ENCODE data around the gene DGCR2.
"Not testable (repeated sequence)": the region's sequence is repeated elsewhere in the genome, so short reads cannot be mapped to it uniquely, and the experiment has no call there.

Gene DGCR2

GRCh38 chr22:19080853-19081252 lies 41.4 kb downstream of the DGCR2 start:
- no peak for DNase-seq

DNA sequence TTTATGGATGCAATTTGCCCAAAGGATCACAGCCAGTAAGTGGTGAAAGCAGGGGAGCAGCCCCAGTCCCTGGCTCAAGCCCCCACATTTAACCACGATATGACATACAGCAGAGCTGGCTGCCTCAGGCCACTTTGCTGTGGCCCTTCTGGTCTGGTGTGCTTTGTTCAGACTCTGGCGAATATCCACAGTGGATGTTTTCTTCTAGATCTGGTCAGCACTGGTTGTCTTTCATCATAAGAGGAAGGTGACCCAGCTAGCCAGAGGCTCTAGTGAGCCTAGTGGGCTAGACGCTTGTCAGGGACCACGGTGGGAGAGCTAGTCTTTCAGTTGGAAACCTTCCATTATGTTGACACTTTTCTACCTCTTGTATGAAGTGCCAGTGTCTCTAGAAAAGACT lies 42.5 kb downstream of the DGCR2 start:
- no peak for DNase-seq

DNA sequence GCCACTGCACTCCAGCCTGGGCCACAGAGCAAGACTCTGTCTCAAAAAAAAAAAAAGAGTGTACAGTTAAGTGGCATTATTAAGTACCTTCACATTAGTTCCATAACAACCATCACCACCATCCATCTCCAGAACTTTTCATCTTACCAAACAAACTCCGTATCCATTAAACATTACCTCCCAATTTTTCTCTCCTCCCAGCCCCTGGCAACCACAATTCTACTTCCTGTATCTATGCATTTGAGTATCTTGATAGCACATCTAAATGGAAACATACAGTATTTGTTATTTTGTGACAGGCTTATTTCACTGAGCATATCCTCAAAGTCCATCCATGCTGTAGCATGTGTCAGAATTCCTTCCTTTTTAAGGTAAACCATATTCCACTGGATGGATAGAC lies 46.8 kb downstream of the DGCR2 start:
- no peak for DNase-seq

- DNase-seq, result not testable (repeated sequence)
Observed at GRCh38 chr22:19072853-19073252, 49.4 kb downstream of the DGCR2 start.

DNA sequence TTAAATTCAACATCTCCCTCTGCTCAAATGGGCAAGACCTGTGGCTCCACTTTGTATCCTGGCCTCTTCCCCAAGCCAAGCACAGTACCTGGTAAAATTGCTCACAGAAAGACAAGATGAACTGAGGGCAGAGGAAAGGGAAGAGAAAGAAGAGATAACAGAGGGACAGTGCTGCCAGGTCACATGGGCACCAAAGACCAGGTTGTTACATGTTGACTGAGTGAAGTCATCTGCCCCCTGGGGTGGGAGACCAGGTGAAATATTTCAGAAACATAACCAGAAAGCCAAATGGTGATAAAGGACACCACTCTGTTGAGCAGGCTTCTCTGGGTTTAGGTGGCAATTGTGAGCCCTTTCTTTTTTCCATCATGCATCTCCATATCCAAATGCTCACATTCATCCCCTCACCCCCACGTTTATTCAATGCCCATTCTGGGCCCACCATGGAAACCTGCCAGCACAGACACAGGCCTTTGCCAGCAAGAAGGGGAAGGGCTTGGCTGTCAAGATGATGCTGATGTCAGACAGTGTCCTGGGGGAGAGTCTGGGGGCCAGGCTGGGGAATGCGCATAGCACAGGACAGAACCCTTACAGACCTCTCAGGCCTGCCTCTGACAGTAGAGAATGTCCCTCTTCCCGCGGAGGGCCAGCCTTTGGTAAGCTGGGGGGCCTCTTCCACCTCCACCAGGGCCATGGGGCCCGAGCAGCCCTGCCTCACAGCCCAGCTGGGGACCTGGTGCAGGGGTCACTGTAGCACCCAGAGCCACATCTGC lies 51.6 kb downstream of the DGCR2 start:
- DNase-seq, result no peak

DNA sequence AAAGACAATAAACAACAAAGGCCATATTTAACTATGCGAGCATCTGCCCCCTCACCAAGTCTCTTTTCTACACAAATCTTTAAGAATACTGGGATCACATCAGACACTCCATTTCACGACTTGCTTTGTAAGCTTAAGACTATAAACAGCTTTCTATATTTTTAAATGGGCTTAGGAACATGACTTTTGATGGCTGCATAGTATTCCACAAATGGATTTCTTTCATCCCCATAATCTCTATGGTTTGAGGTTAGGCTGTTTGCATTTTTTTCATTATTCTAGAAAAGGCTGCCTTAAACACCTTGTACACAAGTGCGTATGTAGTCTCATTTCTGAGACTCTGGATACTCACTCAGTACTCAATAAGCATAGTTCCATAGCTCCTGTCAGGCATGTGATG lies 52.8 kb downstream of the DGCR2 start:
- no peak for DNase-seq

DNA sequence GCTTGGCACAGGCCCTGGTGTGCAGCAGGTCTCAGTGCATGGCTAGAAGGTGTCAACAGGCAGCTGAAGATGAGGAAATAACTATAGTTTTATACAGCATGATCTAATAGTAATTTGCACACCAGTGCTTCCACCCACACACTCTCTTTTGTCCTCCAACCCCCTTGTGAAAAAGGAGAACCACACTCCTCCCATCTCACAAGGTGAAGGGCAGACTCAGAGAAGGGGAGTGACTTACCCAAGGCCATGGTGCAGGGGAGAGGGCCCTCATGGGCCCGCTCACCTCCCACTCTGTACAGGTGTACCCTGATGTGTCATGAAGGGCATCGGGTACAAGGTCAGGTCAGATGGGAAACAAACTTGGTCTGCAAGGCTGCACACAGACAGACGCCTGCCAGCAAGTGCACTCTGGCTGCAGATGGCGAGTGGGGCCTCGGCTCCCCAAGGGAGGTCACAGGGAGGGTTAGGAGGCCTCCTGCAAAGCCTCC lies 53.4 kb downstream of the DGCR2 start:
- no peak for DNase-seq

- DNase-seq, result no peak
Observed at GRCh38 chr22:19067696-19068348, 54.4 kb downstream of the DGCR2 start.

- no peak for DNase-seq
Observed at GRCh38 chr22:19066531-19067271, 55.5 kb downstream of the DGCR2 start.

DNA sequence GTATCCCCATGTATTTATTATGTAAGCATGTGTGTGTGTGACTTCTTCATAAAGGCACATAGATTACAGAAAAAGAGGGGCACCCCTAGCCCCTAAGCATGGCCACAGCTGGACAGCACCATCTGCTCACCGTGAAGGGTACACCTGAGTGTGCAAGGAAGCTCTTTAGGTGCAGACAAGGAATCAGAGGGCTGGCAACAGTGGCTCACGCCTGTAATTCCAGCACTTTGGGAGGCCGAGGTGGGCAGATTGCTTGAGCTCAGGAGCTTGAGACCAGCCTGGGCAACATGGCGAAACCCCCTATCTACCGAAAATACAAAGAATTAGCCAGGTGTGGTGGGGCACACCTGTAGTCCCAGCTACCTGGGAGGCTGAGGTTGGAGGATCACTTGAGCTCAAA lies 56.3 kb downstream of the DGCR2 start:
- no peak for DNase-seq

DNA sequence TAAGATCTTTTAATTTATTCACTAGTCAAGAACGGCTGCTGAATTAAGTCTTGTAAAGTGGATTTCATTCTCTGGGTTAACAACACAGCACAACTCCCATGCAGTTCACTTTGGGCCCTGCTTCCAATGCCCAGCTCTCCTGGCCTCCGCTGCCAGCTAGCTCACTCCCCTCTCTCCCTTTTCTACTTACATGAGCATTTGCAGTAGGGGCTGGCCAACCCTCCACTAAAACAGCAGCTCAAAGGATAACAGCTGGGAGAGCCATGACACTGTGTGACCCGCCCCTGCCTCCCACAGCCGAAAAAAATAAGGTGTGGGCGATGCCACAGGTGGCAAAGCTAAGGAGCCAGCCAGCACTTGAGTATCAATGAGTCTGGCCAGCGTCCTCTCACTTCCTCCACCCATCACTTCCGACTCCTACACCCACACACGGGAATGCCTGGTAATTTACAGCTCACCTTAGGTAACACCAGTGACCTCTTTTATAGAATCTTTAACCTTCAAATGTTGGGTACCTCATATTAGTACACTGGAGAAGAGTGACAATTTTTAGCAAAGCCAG lies 56.8 kb downstream of the DGCR2 start:
- no peak for DNase-seq

DNA sequence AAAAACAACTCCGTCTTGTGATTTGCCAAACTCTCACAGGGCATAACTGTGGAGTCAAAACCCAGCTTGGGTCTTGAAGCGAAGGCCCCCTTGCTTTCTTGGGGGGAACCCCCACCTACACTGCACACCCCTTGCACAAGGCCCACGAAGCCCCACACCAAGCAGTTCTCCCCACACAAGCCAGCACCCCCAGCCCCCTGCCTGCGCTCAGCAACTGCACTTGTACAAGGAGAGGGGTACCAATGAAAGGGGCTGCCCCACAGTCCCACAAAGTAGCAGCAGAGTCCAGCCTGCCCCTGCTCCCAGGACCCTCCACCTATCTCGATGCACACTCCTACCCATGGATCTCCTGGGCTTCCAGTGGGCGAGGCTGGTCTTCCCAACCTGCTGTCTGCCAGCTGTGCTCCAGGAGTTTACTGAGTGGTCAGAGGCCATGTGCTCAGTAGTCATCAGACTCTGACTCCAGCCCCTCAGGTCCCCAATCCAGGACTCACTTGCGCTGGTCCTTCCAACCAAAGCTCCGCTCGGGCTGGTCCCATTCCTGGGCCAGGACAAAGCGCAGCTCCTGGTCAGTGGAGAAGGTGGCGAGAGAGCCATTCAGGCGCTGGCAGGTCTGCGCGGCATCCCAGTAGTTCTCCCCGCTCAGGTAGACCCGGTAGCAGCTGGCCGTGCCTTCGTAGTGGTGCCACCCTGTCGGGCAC lies 57.7 kb downstream of the DGCR2 start:
- no peak for DNase-seq

- DNase-seq, result no peak
Observed at GRCh38 chr22:19063581-19064353, 58.4 kb downstream of the DGCR2 start.

GRCh38 chr22:19062943-19063308 lies 59.3 kb downstream of the DGCR2 start:
- DNase-seq, result no peak

- DNase-seq, result no peak
Observed at GRCh38 chr22:19062139-19062942, 59.9 kb downstream of the DGCR2 start.

- DNase-seq, result no peak
Observed at GRCh38 chr22:19061471-19062138, 60.6 kb downstream of the DGCR2 start.

DNA sequence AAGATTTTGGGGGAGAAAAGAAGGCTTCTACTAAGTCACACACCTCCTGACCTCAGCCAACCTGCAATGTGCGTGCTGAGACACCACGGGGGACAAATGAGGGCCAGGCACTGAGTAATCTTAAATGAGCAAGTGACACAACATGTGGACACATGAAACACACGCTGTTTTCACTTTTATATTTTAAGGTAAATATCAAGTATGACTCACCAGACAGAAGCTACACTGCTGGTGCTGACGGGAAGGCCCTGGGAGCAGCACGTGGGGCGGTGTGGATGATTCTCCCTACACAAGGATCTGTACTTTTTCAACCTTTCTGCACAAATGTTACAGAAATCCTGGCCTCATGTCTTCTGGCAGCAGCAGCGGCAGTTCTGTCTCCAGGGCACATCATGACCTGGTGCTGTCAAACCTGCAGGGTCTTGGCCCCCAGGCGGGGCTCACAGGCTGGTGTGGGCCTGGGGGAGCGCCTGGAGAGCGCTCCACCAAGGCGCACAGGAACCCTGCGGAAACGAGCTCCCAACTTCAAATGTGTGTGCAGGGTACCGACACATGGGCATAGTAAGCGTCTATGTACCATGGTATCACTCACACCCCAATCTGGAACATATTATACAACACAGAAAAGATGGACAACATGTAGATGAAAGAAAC lies 61.7 kb downstream of the DGCR2 start:
- no peak for DNase-seq

- DNase-seq, result no peak
Observed at GRCh38 chr22:19059481-19060278, 62.5 kb downstream of the DGCR2 start.
